Endodermal cell (in vitro differentiated cells): Measurements from ENCODE around the gene ANKRD2. TPM values are rescaled to one million over a fixed set of nuclear protein-coding genes. Genes with fewer than 3 reads are reported as not detected.

Experiments used
- DNase-seq: peaks from one replicate; pipeline ENCODE4 v3.0.0-alpha.2; 2017
- H3K27ac ChIP-seq: 2 replicates; pipeline ENCODE4 v1.5.1; 2013; ENCODE audit warnings: mild to moderate bottlenecking, low read depth, low read length, moderate library complexity
- H3K27me3 ChIP-seq: 2 replicates; pipeline ENCODE4 v1.6.1; 2013; ENCODE audit warnings: mild to moderate bottlenecking, low read length, moderate library complexity; ENCODE audit not compliant: insufficient read depth, control insufficient read depth, poor library complexity, severe bottlenecking
- H3K36me3 ChIP-seq: 2 replicates; pipeline ENCODE4 v1.7.0; 2013; ENCODE audit warnings: mild to moderate bottlenecking, low read length, moderate library complexity; ENCODE audit not compliant: control insufficient read depth, insufficient read depth
- H3K4me1 ChIP-seq: one replicate; pipeline ENCODE4 v1.7.0; 2013; ENCODE audit warnings: low read length; ENCODE audit not compliant: control insufficient read depth, insufficient read depth
- H3K4me3 ChIP-seq: 2 replicates; pipeline ENCODE4 v1.5.1; 2013; ENCODE audit warnings: mild to moderate bottlenecking, low read length, moderate library complexity
- H3K9ac ChIP-seq: 2 replicates; pipeline ENCODE4 v1.6.1; 2013; ENCODE audit warnings: mild to moderate bottlenecking, low read length, moderate library complexity; ENCODE audit not compliant: poor library complexity, severe bottlenecking; ENCODE audit errors: extremely low read depth
- H3K9me3 ChIP-seq: 2 replicates; pipeline ENCODE4 v1.6.1; 2013; ENCODE audit warnings: mild to moderate bottlenecking, low read length, moderate library complexity; ENCODE audit not compliant: control insufficient read depth
- H3K27ac Mint-ChIP-seq: 2 replicates; pipeline ENCODE4 v1.8.0; 2020; ENCODE audit warnings: mixed read lengths
- H3K27me3 Mint-ChIP-seq: 2 replicates; pipeline ENCODE4 v1.8.0; 2021; ENCODE audit warnings: mild to moderate bottlenecking, mixed read lengths; ENCODE audit not compliant: insufficient read depth
- H3K36me3 Mint-ChIP-seq: 2 replicates; pipeline ENCODE4 v1.8.0; 2020; ENCODE audit warnings: low read depth, mixed read lengths
- H3K4me1 Mint-ChIP-seq: 2 replicates; pipeline ENCODE4 v1.8.0; 2020; ENCODE audit warnings: mixed read lengths
- H3K4me3 Mint-ChIP-seq: 2 replicates; pipeline ENCODE4 v1.8.0; 2020; ENCODE audit warnings: mild to moderate bottlenecking, moderate library complexity, mixed read lengths
- H3K9me3 Mint-ChIP-seq: 2 replicates; pipeline ENCODE4 v1.8.0; 2020; ENCODE audit warnings: mild to moderate bottlenecking, mixed read lengths
- WGBS, 2 experiments: methylation state at CpG; one replicate each; pipeline versions ENCODE4 v1.1.5 to v1.1.7; 2013; ENCODE audit warnings: missing lambda C conversion rate in 2 of 2, mixed read lengths in 1 of 2; ENCODE audit not compliant: insufficient coverage in 1 of 2, insufficient read length in 1 of 2; 5-methylcytosine and 5-hydroxymethylcytosine counted together
- total RNA-seq, 2 donors: library from RNA; stranded (reverse); fragmentation: NEBNext Ultra II Directional in 1 of 2; extraction: Animal tissue kit (Norgen Biotek cat#: 25700) in 1 of 2; gene quantifications; 2 replicates in 1 of 2; 3 replicates in 1 of 2; pipeline ENCODE4 v1.2.1, GENCODE V29; 2021
- TF ChIP-seq, protein P1 (sequence below): fragments of 200-600 bp; sonication (generic); conservative IDR thresholded peaks from 2 replicates; pipeline ENCODE4 v1.5.0; 2021; ENCODE audit warnings: antibody characterized with exemption, mild to moderate bottlenecking

Gene ANKRD2
- total RNA-seq, 2 donors from 2014 or later = not detected

DNA sequence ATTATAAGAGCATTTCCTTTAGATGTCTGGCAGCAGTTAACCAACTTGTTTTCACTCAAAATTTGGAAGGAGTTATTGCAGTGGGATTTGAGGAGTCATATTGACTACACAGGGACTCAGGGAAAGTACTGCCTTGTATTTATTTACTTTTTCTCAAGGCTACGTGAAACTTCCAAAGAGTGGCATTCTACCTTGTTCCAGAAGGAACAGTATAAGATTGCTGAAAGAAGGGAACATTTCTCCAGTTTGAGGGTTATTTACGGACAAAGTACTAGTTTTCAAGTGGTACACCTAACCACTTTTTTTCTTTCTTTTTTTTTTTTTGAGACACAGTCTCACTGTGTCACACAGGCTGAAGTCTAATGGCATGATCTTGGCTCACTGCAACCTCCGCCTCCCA, 55.6 kb downstream of the ANKRD2 start:
- DNase-seq = no peak
- Histone ChIP-seq H3K4me1 (no peaks in the 10 kb centered on the region), H3K27ac (no peak overlapping the region), H3K27me3 (no peaks in the 10 kb centered on the region), H3K9me3 (no peaks in the 10 kb centered on the region), H3K9ac (no peak overlapping the region), H3K36me3 (no peaks in the 10 kb centered on the region), H3K4me3 (no peak overlapping the region)
- no peaks in the 10 kb centered on the region for H3K27me3 Mint-ChIP-seq
- H3K36me3 Mint-ChIP-seq = no peaks in the 10 kb centered on the region
- TF ChIP-seq, protein P1, sequence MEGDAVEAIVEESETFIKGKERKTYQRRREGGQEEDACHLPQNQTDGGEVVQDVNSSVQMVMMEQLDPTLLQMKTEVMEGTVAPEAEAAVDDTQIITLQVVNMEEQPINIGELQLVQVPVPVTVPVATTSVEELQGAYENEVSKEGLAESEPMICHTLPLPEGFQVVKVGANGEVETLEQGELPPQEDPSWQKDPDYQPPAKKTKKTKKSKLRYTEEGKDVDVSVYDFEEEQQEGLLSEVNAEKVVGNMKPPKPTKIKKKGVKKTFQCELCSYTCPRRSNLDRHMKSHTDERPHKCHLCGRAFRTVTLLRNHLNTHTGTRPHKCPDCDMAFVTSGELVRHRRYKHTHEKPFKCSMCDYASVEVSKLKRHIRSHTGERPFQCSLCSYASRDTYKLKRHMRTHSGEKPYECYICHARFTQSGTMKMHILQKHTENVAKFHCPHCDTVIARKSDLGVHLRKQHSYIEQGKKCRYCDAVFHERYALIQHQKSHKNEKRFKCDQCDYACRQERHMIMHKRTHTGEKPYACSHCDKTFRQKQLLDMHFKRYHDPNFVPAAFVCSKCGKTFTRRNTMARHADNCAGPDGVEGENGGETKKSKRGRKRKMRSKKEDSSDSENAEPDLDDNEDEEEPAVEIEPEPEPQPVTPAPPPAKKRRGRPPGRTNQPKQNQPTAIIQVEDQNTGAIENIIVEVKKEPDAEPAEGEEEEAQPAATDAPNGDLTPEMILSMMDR = no peak
- H3K4me3 Mint-ChIP-seq = no peak overlapping the region
- no peak overlapping the region for H3K27ac Mint-ChIP-seq
- 87 to 100% methylated on average over 3 of the region's 3 CpGs for WGBS, 2 experiments
- no peaks in the 10 kb centered on the region for H3K4me1 Mint-ChIP-seq
- H3K9me3 Mint-ChIP-seq = no peaks in the 10 kb centered on the region

DNA sequence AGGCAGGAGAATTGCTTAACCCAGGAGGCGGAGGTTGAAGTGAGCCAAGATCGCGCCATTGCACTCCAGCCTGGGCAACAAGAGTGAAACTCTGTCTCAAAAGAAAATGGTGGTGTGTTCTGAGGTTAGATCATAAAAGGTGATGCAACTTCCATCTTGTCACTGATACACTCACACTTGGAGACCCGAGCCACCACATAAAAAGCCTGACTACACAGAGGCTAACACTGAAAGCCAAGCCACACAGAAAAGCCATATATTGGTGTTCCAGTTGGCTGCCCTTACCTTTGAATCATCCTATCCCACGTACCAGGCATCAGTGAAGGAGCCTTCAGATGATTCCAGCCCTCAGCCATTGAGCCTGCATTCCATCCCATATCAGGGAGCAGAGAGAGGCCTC, 56.7 kb downstream of the ANKRD2 start:
- H3K4me3 Mint-ChIP-seq = no peak overlapping the region
- no peaks in the 10 kb centered on the region for H3K36me3 Mint-ChIP-seq
- Histone ChIP-seq H3K4me3 (no peak overlapping the region), H3K9ac (no peak overlapping the region), H3K27ac (no peak overlapping the region), H3K9me3 (no peaks in the 10 kb centered on the region), H3K4me1 (no peaks in the 10 kb centered on the region), H3K27me3 (no peaks in the 10 kb centered on the region), H3K36me3 (no peaks in the 10 kb centered on the region)
- 99 to 100% methylated on average over 4 to 5 of the region's 5 CpGs for WGBS, 2 experiments
- H3K4me1 Mint-ChIP-seq = peaks cover 5% of the 10 kb centered on the region
- H3K9me3 Mint-ChIP-seq = no peaks in the 10 kb centered on the region
- H3K27ac Mint-ChIP-seq = no peak overlapping the region
- TF ChIP-seq, protein P1 = no peak
- no peaks in the 10 kb centered on the region for H3K27me3 Mint-ChIP-seq
- DNase-seq = no peak

DNA sequence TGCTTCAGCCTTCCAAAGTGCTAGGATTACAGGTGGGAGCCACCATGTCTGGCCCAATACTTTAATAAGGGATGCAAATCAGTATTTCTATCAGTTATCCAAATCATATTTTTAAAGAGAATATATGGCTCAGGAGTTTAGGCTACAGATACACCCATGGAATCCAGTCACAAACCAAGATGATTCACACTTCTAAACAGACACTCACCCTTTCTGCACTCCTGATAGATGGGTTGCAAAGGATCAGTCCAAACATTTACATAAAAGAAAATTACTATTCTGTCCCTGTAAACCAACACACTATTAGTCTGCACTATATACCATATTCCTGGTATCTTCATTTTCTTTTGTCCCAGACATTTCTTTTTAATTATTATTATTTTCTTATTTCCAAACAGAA, 58.5 kb downstream of the ANKRD2 start:
- Histone ChIP-seq H3K4me1 (no peaks in the 10 kb centered on the region), H3K27ac (no peak overlapping the region), H3K27me3 (no peaks in the 10 kb centered on the region), H3K36me3 (no peaks in the 10 kb centered on the region), H3K9me3 (no peaks in the 10 kb centered on the region), H3K4me3 (no peak overlapping the region), H3K9ac (no peak overlapping the region)
- TF ChIP-seq, protein P1 = no peak
- no peak overlapping the region for H3K4me3 Mint-ChIP-seq
- no peaks in the 10 kb centered on the region for H3K27me3 Mint-ChIP-seq
- no peak overlapping the region for H3K27ac Mint-ChIP-seq
- no peaks in the 10 kb centered on the region for H3K9me3 Mint-ChIP-seq
- DNase-seq = no peak
- H3K4me1 Mint-ChIP-seq = peaks cover 5% of the 10 kb centered on the region
- H3K36me3 Mint-ChIP-seq = no peaks in the 10 kb centered on the region
